WTC11 (cell line): Measurements from ENCODE around the gene CHCHD2.

Experiments used
- TF ChIP-seq, protein P1 (sequence below): fragments of 200-600 bp; IDR thresholded peaks from 2 replicates; pipeline ENCODE4 v1.8.0; 2022; ENCODE audit warnings: antibody characterized with exemption
- TF ChIP-seq, protein P2 (sequence below): sonication (generic); formaldehyde crosslinking; IDR thresholded peaks from 2 replicates; pipeline ENCODE4 v1.8.1; 2023; ENCODE audit warnings: mild to moderate bottlenecking, missing genetic modification reagents, moderate library complexity

DNA sequence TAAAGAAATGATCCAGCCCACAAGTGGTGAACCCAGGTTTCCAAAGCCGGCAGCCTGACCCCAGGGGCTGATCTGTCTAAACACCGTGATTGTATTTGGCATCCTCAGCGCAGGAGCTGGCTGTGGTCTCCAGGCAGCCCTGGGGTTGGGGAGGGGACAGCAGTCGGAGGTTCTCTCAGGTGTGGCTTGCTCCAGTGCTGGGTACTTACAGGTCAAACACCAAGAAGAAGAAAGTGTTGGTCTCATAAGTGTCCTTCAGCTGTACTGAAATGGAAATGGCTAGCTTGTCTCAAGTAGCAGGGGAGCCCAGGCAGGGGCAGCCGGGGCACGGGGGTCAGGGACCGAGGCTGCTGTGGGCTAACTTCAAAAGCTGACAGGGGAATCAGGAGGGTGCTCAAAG, 19.5 kb downstream of the CHCHD2 start:
- TF ChIP-seq, protein P1, sequence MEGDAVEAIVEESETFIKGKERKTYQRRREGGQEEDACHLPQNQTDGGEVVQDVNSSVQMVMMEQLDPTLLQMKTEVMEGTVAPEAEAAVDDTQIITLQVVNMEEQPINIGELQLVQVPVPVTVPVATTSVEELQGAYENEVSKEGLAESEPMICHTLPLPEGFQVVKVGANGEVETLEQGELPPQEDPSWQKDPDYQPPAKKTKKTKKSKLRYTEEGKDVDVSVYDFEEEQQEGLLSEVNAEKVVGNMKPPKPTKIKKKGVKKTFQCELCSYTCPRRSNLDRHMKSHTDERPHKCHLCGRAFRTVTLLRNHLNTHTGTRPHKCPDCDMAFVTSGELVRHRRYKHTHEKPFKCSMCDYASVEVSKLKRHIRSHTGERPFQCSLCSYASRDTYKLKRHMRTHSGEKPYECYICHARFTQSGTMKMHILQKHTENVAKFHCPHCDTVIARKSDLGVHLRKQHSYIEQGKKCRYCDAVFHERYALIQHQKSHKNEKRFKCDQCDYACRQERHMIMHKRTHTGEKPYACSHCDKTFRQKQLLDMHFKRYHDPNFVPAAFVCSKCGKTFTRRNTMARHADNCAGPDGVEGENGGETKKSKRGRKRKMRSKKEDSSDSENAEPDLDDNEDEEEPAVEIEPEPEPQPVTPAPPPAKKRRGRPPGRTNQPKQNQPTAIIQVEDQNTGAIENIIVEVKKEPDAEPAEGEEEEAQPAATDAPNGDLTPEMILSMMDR = no peak
- TF ChIP-seq, protein P2, sequence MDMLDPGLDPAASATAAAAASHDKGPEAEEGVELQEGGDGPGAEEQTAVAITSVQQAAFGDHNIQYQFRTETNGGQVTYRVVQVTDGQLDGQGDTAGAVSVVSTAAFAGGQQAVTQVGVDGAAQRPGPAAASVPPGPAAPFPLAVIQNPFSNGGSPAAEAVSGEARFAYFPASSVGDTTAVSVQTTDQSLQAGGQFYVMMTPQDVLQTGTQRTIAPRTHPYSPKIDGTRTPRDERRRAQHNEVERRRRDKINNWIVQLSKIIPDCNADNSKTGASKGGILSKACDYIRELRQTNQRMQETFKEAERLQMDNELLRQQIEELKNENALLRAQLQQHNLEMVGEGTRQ (CRISPR knock-in tag) = no peak
